H1 (cell line): Measurements from ENCODE around the gene KCNC1.

Experiments used
- CHD1 ChIP-seq: IDR thresholded peaks from 2 replicates; pipeline ENCODE4 v1.6.1; 2012; ENCODE audit warnings: low read depth, low read length, improper control_type of control experiment
- JUND ChIP-seq: IDR thresholded peaks from 2 replicates; pipeline ENCODE4 v1.6.1; 2011; ENCODE audit warnings: mild to moderate bottlenecking, improper control_type of control experiment, low read length
- RFX5 ChIP-seq: IDR thresholded peaks from 2 replicates; pipeline ENCODE4 v1.6.1; 2011; ENCODE audit warnings: low read depth, low read length, improper control_type of control experiment, borderline replicate concordance
- SIN3A ChIP-seq, 2 experiments: IDR thresholded peaks in 1 of 2; conservative IDR thresholded peaks in 1 of 2; 2 replicates each; pipeline ENCODE4 v1.6.1; 2011 to 2012; ENCODE audit warnings: low read length in 2 of 2, improper control_type of control experiment in 1 of 2, low read depth in 1 of 2, mild to moderate bottlenecking in 1 of 2
- SRF ChIP-seq: IDR thresholded peaks from 2 replicates; pipeline ENCODE4 v1.6.1; 2011; ENCODE audit warnings: mild to moderate bottlenecking, low read depth, low read length, moderate library complexity
- SUZ12 ChIP-seq: fragments of 200-600 bp; sonication (generic); IDR thresholded peaks from 2 replicates; pipeline ENCODE4 v1.6.1; 2012; ENCODE audit warnings: mild to moderate bottlenecking, inconsistent platforms, low read length, moderate library complexity, mixed read lengths
- TAF1 ChIP-seq: IDR thresholded peaks from 2 replicates; pipeline ENCODE4 v1.6.1; 2011; ENCODE audit warnings: mild to moderate bottlenecking, low read depth, low read length
- ZNF274 ChIP-seq: IDR thresholded peaks from 2 replicates; pipeline ENCODE4 v1.7.0; 2012; ENCODE audit warnings: low read length, borderline replicate concordance; ENCODE audit errors: extremely low read depth
- TF ChIP-seq, protein P1 (sequence below), 3 experiments: IDR thresholded peaks; 1 replicate in 2 of 3; 2 replicates in 1 of 3; pipeline versions ENCODE4 v1.5.1 to v1.6.1; 2011; ENCODE audit warnings: low read length in 3 of 3, mild to moderate bottlenecking in 3 of 3, inconsistent platforms in 2 of 3, low read depth in 1 of 3, moderate library complexity in 1 of 3; ENCODE audit not compliant: insufficient read depth in 1 of 3; ENCODE audit errors: control extremely low read depth in 1 of 3

DNA sequence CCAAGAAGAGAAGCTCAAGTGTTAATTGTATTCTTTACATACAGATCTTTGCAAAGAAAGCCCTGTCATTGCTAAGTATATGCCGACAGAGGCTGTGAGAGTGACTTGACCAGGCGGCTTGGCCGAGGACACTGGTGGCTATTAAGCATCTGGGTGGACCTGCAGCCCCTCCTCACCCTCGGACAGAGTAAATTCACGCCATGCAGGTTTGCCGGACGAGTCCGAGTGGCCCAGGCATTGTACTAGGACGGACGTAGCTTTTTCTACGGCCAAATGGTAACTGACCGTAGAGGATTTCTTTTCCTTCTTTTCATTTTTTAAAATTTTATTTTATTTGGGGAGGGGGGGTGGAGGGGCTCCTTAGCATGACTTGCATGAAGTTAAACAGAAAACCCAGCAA is 47.0 kb downstream of the KCNC1 start:
- TF ChIP-seq SRF, result no peak
- TF ChIP-seq, protein P1, sequence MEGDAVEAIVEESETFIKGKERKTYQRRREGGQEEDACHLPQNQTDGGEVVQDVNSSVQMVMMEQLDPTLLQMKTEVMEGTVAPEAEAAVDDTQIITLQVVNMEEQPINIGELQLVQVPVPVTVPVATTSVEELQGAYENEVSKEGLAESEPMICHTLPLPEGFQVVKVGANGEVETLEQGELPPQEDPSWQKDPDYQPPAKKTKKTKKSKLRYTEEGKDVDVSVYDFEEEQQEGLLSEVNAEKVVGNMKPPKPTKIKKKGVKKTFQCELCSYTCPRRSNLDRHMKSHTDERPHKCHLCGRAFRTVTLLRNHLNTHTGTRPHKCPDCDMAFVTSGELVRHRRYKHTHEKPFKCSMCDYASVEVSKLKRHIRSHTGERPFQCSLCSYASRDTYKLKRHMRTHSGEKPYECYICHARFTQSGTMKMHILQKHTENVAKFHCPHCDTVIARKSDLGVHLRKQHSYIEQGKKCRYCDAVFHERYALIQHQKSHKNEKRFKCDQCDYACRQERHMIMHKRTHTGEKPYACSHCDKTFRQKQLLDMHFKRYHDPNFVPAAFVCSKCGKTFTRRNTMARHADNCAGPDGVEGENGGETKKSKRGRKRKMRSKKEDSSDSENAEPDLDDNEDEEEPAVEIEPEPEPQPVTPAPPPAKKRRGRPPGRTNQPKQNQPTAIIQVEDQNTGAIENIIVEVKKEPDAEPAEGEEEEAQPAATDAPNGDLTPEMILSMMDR (IDR thresholded peaks at IDR 0.05; ENCODE audit: control extremely low read depth in 1 of 3, insufficient read depth in 1 of 3, low read depth in 1 of 3, low read length in 3 of 3), result no peak
- no peak for TF ChIP-seq CHD1
- no peak for TF ChIP-seq ZNF274
- TF ChIP-seq JUND, result no peak
- TF ChIP-seq SIN3A (conservative IDR thresholded peaks at IDR 0.05 in 1 of 2, IDR thresholded peaks at IDR 0.05 in 1 of 2; ENCODE audit: low read depth in 1 of 2, low read length in 2 of 2), result no peak
- no peak for TF ChIP-seq RFX5
- no peak for TF ChIP-seq TAF1
- no peak for TF ChIP-seq SUZ12
